Stimulated activated naive CD8-positive, alpha-beta T cell treated with anti-CD3 and anti-CD28 coated beads, Interleukin-15, Interleukin-2, amounts not matched to agents 100 U/mL and 50 U/mL, for 24 hours (primary cell): ENCODE results near the gene PTK6.

Experiments used
- ATAC-seq: fragments of 150-1000 bp; cut with Tn5 transposase; one replicate; pipeline ENCODE4 v1.10.0; 2021
- DNase-seq: peaks from one replicate; pipeline ENCODE4 v3.0.0; 2021

The PTK6 gene

GRCh38 chr20:63557481-63557891 lies 20.3 kb upstream of the PTK6 start:
- ATAC-seq (no peak), DNase-seq (no peak)

GRCh38 chr20:63556873-63557478 lies 19.8 kb upstream of the PTK6 start:
- ATAC-seq (no peak), DNase-seq (no peak)

GRCh38 chr20:63555661-63556381 lies 18.6 kb upstream of the PTK6 start:
- DNase-seq (no peak), ATAC-seq (no peak)

GRCh38 chr20:63554361-63555278 lies 17.4 kb upstream of the PTK6 start:
- ATAC-seq (no peak), DNase-seq (no peak)

GRCh38 chr20:63553933-63554290 lies 16.7 kb upstream of the PTK6 start, which contains the start of gene FNDC11:
TSS of gene FNDC11 (plus strand) at chr20:63554159. CDS start at chr20:63555664, 1,505 bp downstream.
- peak; percentile 64 for DNase-seq
- peak; percentile 20 for ATAC-seq

- peak; percentile 91 for DNase-seq
- peak; percentile 70 for ATAC-seq
Observed at GRCh38 chr20:63553251-63553932, 16.2 kb upstream of the PTK6 start.

GRCh38 chr20:63552481-63553249 lies 15.5 kb upstream of the PTK6 start:
- no peak for ATAC-seq

GRCh38 chr20:63551068-63551467 lies 13.9 kb upstream of the PTK6 start:
- DNase-seq = no peak
- no peak for ATAC-seq

More at GRCh38 chr20:63552481-63553249, 15.5 kb upstream of the PTK6 start:
- peak; percentile 32 for DNase-seq

GRCh38 chr20:63549679-63550282 lies 12.6 kb upstream of the PTK6 start:
- no peak for ATAC-seq
- no peak for DNase-seq

- ATAC-seq = no peak
- DNase-seq = no peak
Observed at GRCh38 chr20:63549019-63549418, 11.8 kb upstream of the PTK6 start.

GRCh38 chr20:63548542-63548941 lies 11.4 kb upstream of the PTK6 start:
- no peak for ATAC-seq
- DNase-seq = no peak

- no peak for DNase-seq
- no peak for ATAC-seq
Observed at GRCh38 chr20:63547725-63548480, 10.7 kb upstream of the PTK6 start, which contains the start of gene SRMS. TSS of gene SRMS (minus strand) at chr20:63547749. CDS start at chr20:63547463, 286 bp downstream.

GRCh38 chr20:63546956-63547724 lies 10.0 kb upstream of the PTK6 start:
- ATAC-seq (no peak), DNase-seq (no peak)

- no peak for ATAC-seq
- DNase-seq = no peak
Observed at GRCh38 chr20:63546256-63546955, 9.2 kb upstream of the PTK6 start.

- DNase-seq (no peak), ATAC-seq (no peak)
Observed at GRCh38 chr20:63545814-63546213, 8.6 kb upstream of the PTK6 start.

- DNase-seq = no peak
Observed at GRCh38 chr20:63544958-63545516, 7.9 kb upstream of the PTK6 start.

GRCh38 chr20:63544241-63544957 lies 7.2 kb upstream of the PTK6 start:
- no peak for DNase-seq
- no peak for ATAC-seq

More at GRCh38 chr20:63544958-63545516, 7.9 kb upstream of the PTK6 start:
- no peak for ATAC-seq

GRCh38 chr20:63543733-63544132 lies 6.6 kb upstream of the PTK6 start:
- DNase-seq = no peak
- ATAC-seq = no peak
